Measurements from ENCODE around the gene MELK. TPM values are rescaled to one million over a fixed set of nuclear protein-coding genes. Genes with fewer than 3 reads are reported as not detected.

The MELK gene
- total RNA-seq, 1 experiment from 2014 or later = 87.8 TPM

DNA sequence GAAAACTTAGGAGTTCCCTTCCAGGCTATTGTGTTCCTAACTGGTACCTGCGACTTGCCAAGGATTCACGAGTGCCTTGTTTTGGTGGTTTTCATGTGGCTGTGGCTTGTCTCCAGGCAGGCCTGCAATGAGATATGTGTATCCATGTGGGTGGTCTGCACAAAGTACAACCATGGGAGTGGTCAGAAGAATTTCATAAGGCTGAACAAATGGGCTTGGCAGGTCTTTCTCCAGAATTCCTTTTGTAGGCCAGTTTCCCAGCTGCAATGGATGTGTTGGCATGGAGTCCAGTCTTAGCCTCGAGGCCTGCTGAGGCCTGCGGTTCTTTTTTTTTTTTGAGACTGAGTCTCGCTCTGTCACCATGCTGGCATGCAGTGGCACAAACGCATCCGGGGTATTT is 28.8 kb upstream of the MELK start:
- no TSS peak for BruUV-seq (replicated peaks)
- intact Hi-C loops (cut with micrococcal nuclease; ENCODE audit: unreplicated experiment) = no loop called here
- H3K36me3 ChIP-seq (ENCODE audit: insufficient read depth, low read length, poor library complexity, severe bottlenecking) = no peaks in the 10 kb centered on the region
- ChIA-PET POLR2A (ENCODE audit: low non-redundant PET) (no interaction called here), CTCF (no interaction called here)
- DNase-seq (ENCODE audit: low spot score) = no peak
- H3K27me3 ChIP-seq (replicated peaks; ENCODE audit: insufficient read depth, low read depth, low read length, poor library complexity) = no peaks in the 10 kb centered on the region
- no peaks in the 10 kb centered on the region for H3K4me1 ChIP-seq (ENCODE audit: insufficient read depth, low read length, poor library complexity, severe bottlenecking)
- H3K9me3 ChIP-seq (ENCODE audit: low read depth, low read length, poor library complexity, severe bottlenecking) = no peaks in the 10 kb centered on the region
- H3K27ac ChIP-seq (ENCODE audit: low read depth, low read length, poor library complexity, severe bottlenecking) = no peak overlapping the region
- no peak overlapping the region for H3K4me3 ChIP-seq (ENCODE audit: low read depth, low read length, poor library complexity, severe bottlenecking)
- no peak for TF ChIP-seq EZH2 (IDR thresholded peaks at IDR 0.05; ENCODE audit: borderline replicate concordance, low read depth, low read length, poor library complexity, severe bottlenecking)
- TF ChIP-seq, protein P1, sequence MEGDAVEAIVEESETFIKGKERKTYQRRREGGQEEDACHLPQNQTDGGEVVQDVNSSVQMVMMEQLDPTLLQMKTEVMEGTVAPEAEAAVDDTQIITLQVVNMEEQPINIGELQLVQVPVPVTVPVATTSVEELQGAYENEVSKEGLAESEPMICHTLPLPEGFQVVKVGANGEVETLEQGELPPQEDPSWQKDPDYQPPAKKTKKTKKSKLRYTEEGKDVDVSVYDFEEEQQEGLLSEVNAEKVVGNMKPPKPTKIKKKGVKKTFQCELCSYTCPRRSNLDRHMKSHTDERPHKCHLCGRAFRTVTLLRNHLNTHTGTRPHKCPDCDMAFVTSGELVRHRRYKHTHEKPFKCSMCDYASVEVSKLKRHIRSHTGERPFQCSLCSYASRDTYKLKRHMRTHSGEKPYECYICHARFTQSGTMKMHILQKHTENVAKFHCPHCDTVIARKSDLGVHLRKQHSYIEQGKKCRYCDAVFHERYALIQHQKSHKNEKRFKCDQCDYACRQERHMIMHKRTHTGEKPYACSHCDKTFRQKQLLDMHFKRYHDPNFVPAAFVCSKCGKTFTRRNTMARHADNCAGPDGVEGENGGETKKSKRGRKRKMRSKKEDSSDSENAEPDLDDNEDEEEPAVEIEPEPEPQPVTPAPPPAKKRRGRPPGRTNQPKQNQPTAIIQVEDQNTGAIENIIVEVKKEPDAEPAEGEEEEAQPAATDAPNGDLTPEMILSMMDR (conservative IDR thresholded peaks at IDR 0.05; ENCODE audit: low read depth, low read length) = no peak

DNA sequence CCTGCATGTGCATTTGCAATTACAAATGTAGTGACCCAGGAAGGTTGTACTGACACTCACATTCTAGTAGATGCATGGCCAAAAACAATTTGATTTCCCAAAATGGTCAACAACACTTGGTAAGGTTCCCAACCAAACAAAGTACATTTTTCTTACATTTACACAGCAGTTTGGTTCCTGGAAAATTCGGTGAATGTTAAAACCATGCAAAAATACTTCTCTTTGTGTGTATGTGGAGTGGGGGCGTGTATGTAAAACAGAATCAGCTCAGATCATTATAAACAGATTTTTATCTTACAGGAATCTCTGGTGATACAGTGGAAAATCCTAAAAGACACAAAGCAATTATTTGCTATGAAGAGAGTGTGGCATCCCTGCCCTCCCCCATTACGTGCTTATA is 25.1 kb upstream of the MELK start:
- Histone ChIP-seq H3K9me3 (ENCODE audit: low read depth, low read length, poor library complexity, severe bottlenecking) (no peaks in the 10 kb centered on the region), H3K36me3 (ENCODE audit: insufficient read depth, low read length, poor library complexity, severe bottlenecking) (no peaks in the 10 kb centered on the region), H3K4me1 (ENCODE audit: insufficient read depth, low read length, poor library complexity, severe bottlenecking) (no peaks in the 10 kb centered on the region), H3K27me3 (replicated peaks; ENCODE audit: insufficient read depth, low read depth, low read length, poor library complexity) (no peaks in the 10 kb centered on the region), H3K27ac (ENCODE audit: low read depth, low read length, poor library complexity, severe bottlenecking) (no peak overlapping the region), H3K4me3 (ENCODE audit: low read depth, low read length, poor library complexity, severe bottlenecking) (no peak overlapping the region)
- ChIA-PET CTCF (no interaction called here), POLR2A (ENCODE audit: low non-redundant PET) (no interaction called here)
- DNase-seq (ENCODE audit: low spot score) = no peak
- BruUV-seq (replicated peaks) = no TSS peak
- intact Hi-C loops (cut with micrococcal nuclease; ENCODE audit: unreplicated experiment) = no loop called here
- no peak for TF ChIP-seq EZH2 (IDR thresholded peaks at IDR 0.05; ENCODE audit: borderline replicate concordance, low read depth, low read length, poor library complexity, severe bottlenecking)
- TF ChIP-seq, protein P1 (conservative IDR thresholded peaks at IDR 0.05; ENCODE audit: low read depth, low read length) = no peak

DNA sequence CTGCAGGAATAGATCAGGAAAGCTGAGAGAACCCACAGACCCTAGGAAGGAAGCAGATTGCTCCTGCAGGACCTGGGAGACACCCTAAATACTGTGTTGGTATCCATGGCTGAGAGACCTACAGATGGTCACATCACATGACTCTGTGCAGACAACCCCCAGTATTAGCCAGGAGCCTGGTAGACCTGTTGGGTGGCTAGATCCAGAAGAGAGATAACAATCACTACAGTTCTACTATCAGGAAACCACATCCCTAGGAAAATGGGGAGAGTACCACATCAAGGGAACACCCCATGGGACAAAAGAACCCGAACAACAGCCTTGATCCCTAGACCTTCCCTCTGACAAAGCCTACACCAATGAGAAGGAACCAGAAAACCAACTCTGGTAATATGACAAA is 24.2 kb upstream of the MELK start:
- DNase-seq (ENCODE audit: low spot score) = no peak
- no TSS peak for BruUV-seq (replicated peaks)
- Histone ChIP-seq H3K4me3 (ENCODE audit: low read depth, low read length, poor library complexity, severe bottlenecking) (no peak overlapping the region), H3K4me1 (ENCODE audit: insufficient read depth, low read length, poor library complexity, severe bottlenecking) (no peaks in the 10 kb centered on the region), H3K27ac (ENCODE audit: low read depth, low read length, poor library complexity, severe bottlenecking) (no peak overlapping the region), H3K36me3 (ENCODE audit: insufficient read depth, low read length, poor library complexity, severe bottlenecking) (no peaks in the 10 kb centered on the region), H3K27me3 (replicated peaks; ENCODE audit: insufficient read depth, low read depth, low read length, poor library complexity) (no peaks in the 10 kb centered on the region), H3K9me3 (ENCODE audit: low read depth, low read length, poor library complexity, severe bottlenecking) (no peaks in the 10 kb centered on the region)
- ChIA-PET POLR2A (ENCODE audit: low non-redundant PET) (no interaction called here), CTCF (interaction anchor here (0.6 kb wide), 1 partner anchor 26 kb away, joined by 3 read pairs; no protein-coding TSS in a partner anchor)
- intact Hi-C loops (cut with micrococcal nuclease; ENCODE audit: unreplicated experiment) = no loop called here
- TF ChIP-seq EZH2 (IDR thresholded peaks at IDR 0.05; ENCODE audit: borderline replicate concordance, low read depth, low read length, poor library complexity, severe bottlenecking) = no peak
- TF ChIP-seq, protein P1 (conservative IDR thresholded peaks at IDR 0.05; ENCODE audit: low read depth, low read length) = no peak
